Upper lobe of left lung (tissue), 6 donors: Measurements from ENCODE around the gene ARSH. TPM values are rescaled to one million over a fixed set of nuclear protein-coding genes. Genes with fewer than 3 reads are reported as not detected.
"Not testable (repeated sequence)": the region's sequence is repeated elsewhere in the genome, so short reads cannot be mapped to it uniquely, and the experiment has no call there.

Experiments
- ATAC-seq, 2 donors: fragments of 200-7000 bp; cut with Tn5 transposase; one replicate each; pipeline ENCODE4 v1.9.1; 2022; ENCODE audit warnings: mild to moderate bottlenecking in 2 of 2, moderate library complexity in 2 of 2; ENCODE audit not compliant: low FRiP score in 2 of 2
- DNase-seq, 2 donors: peaks; one replicate each; pipeline ENCODE4 v3.0.0-alpha.2; 2019 to 2020
- H3K27ac ChIP-seq, 4 donors: fragments of 200-600 bp; sonication (generic); one replicate each; pipeline ENCODE4 v1.5.1; 2016 to 2019
- H3K27me3 ChIP-seq, 4 donors: fragments of 200-600 bp; sonication (generic); one replicate each; pipeline ENCODE4 v1.5.1; 2017 to 2019
- H3K36me3 ChIP-seq, 4 donors: fragments of 200-600 bp; sonication (generic); one replicate each; pipeline ENCODE4 v1.5.1; 2016 to 2019
- H3K4me1 ChIP-seq, 4 donors: fragments of 200-600 bp; sonication (generic); one replicate each; pipeline ENCODE4 v1.5.1; 2018 to 2019
- H3K4me3 ChIP-seq, 4 donors: fragments of 200-600 bp; sonication (generic); one replicate each; pipeline ENCODE4 v1.5.1; 2017 to 2019; ENCODE audit warnings: mild to moderate bottlenecking in 2 of 4, moderate library complexity in 1 of 4
- H3K9me3 ChIP-seq, 4 donors: fragments of 200-600 bp; sonication (generic); one replicate each; pipeline ENCODE4 v1.5.1; 2018 to 2019
- CTCF ChIP-seq, 6 experiments: fragments of 450-650 bp in 4 of 6; fragments of 200-600 bp in 2 of 6; sonication (generic) in 2 of 6; IDR thresholded peaks; one replicate each; pipeline ENCODE4 v1.5.1; 2016 to 2019; ENCODE audit warnings: antibody characterized with exemption in 6 of 6
- EP300 ChIP-seq, 4 donors: sonication (generic); formaldehyde crosslinking; IDR thresholded peaks; one replicate each; pipeline ENCODE4 v1.5.1; 2017; ENCODE audit warnings: antibody characterized with exemption in 4 of 4, control low read depth in 2 of 4
- POLR2A ChIP-seq, 4 donors: fragments of 450-650 bp; IDR thresholded peaks; one replicate each; pipeline ENCODE4 v1.5.1; 2016 to 2017; ENCODE audit warnings: antibody characterized with exemption in 4 of 4, mild to moderate bottlenecking in 2 of 4
- POLR2AphosphoS5 ChIP-seq, 2 donors: sonication (generic); formaldehyde crosslinking; IDR thresholded peaks; one replicate each; pipeline ENCODE4 v1.5.1; 2017; ENCODE audit warnings: antibody characterized with exemption in 2 of 2
- WGBS, 2 donors: methylation state at CpG; one replicate each; pipeline ENCODE4 v1.1.5; 2017 to 2018; 5-methylcytosine and 5-hydroxymethylcytosine counted together
- total RNA-seq, 6 donors: library from RNA; depleted of rRNA in 4 of 6; stranded (reverse); fragments of >200 nt in 4 of 6; gene quantifications; one replicate each; pipeline versions ENCODE4 v1.1.0 to v1.2.1, GENCODE V29; 2016 to 2021
- donor health status: DM: no; HTN: no; CAD: no; lungs with moderate emphysema.
- donor health status: DM: no; HTN: yes; CAD: no; lungs with severe emphysema.

The ARSH gene
- total RNA-seq, 6 donors from 2014 or later, result not detected

- Histone ChIP-seq H3K4me1 (no peaks in the 10 kb centered on the region), H3K9me3 (no peaks in the 10 kb centered on the region), H3K36me3 (no peaks in the 10 kb centered on the region), H3K27me3 (no peaks in the 10 kb centered on the region), H3K4me3 (no peak overlapping the region), H3K27ac (no peak overlapping the region)
- TF ChIP-seq EP300 (IDR thresholded peaks at IDR 0.05) (no peak), POLR2A (IDR thresholded peaks at IDR 0.05) (no peak), POLR2AphosphoS5 (IDR thresholded peaks at IDR 0.05) (no peak), CTCF (IDR thresholded peaks at IDR 0.05) (no peak)
- ATAC-seq, result no peak
- 64 to 76% methylated on average over 10 of the region's 10 CpGs for WGBS, 2 donors
- peak in 1 of 2 donors; percentile 30 for DNase-seq
These were observed 40.2 kb downstream of the ARSH start for GRCh38 chrX:3046253-3047240.

- H3K9me3 ChIP-seq, H3K27me3 ChIP-seq, H3K27ac ChIP-seq, H3K4me3 ChIP-seq, DNase-seq, H3K36me3 ChIP-seq, ATAC-seq, H3K4me1 ChIP-seq: not testable (repeated sequence)
- WGBS, 2 donors, result 83 to 94% methylated on average over 6 to 10 of the region's 11 CpGs
These were observed 44.3 kb downstream of the ARSH start for GRCh38 chrX:3050523-3051175.

- no peak for TF ChIP-seq POLR2AphosphoS5 (IDR thresholded peaks at IDR 0.05)
- no peak for TF ChIP-seq CTCF (IDR thresholded peaks at IDR 0.05)
- no peak for TF ChIP-seq POLR2A (IDR thresholded peaks at IDR 0.05)
- no peak for TF ChIP-seq EP300 (IDR thresholded peaks at IDR 0.05)
- 59% methylated on average over 3 of the region's 3 CpGs for WGBS, 2 donors
- ATAC-seq, result no peak
- H3K27me3 ChIP-seq, result no peaks in the 10 kb centered on the region
- no peak overlapping the region for H3K4me3 ChIP-seq
- no peak overlapping the region for H3K27ac ChIP-seq
- H3K4me1 ChIP-seq, result no peaks in the 10 kb centered on the region
- H3K9me3 ChIP-seq, result no peaks in the 10 kb centered on the region
- H3K36me3 ChIP-seq, result no peaks in the 10 kb centered on the region
- no peak for DNase-seq
These were observed 46.5 kb downstream of the ARSH start for GRCh38 chrX:3052860-3053259.

GRCh38 chrX:3066555-3066954 is 60.2 kb downstream of the ARSH start:
- Histone ChIP-seq H3K4me1 (no peaks in the 10 kb centered on the region), H3K4me3 (no peak overlapping the region), H3K36me3 (no peaks in the 10 kb centered on the region), H3K27ac (no peak overlapping the region), H3K27me3 (no peaks in the 10 kb centered on the region), H3K9me3 (no peaks in the 10 kb centered on the region)
- WGBS, 2 donors, result 33 to 45% methylated on average over 7 to 9 of the region's 9 CpGs
- DNase-seq, result no peak
- no peak for TF ChIP-seq POLR2AphosphoS5 (IDR thresholded peaks at IDR 0.05)
- TF ChIP-seq CTCF (IDR thresholded peaks at IDR 0.05), result no peak
- no peak for TF ChIP-seq POLR2A (IDR thresholded peaks at IDR 0.05)
- TF ChIP-seq EP300 (IDR thresholded peaks at IDR 0.05), result no peak
- ATAC-seq, result no peak

- Histone ChIP-seq H3K36me3 (no peaks in the 10 kb centered on the region), H3K4me3 (no peak overlapping the region), H3K9me3 (no peaks in the 10 kb centered on the region), H3K4me1 (no peaks in the 10 kb centered on the region), H3K27me3 (no peaks in the 10 kb centered on the region), H3K27ac (no peak overlapping the region)
- DNase-seq, result no peak
- no peak for ATAC-seq
- TF ChIP-seq CTCF (IDR thresholded peaks at IDR 0.05), result no peak
- WGBS, 2 donors, result 13 to 26% methylated on average over 1 of the region's 1 CpG
These were observed 69.6 kb downstream of the ARSH start for GRCh38 chrX:3075959-3076358.
